Measurements from ENCODE around the gene RGS7.

RGS7 gene

GRCh38 chr1:241357366-241358340 is 648 bp upstream of the RGS7 start:
- H3K4me3 ChIP-seq (ENCODE audit: control insufficient read depth, low read depth, low read length), result peak overlapping the region; percentile 64
- TF ChIP-seq CTCF (IDR thresholded peaks at IDR 0.05; ENCODE audit: control insufficient read depth, insufficient read depth, low read depth, low read length, missing control alignments), result no peak
- DNase-seq (ENCODE audit: low read depth), result no peak

GRCh38 chr1:241356187-241356518 is 852 bp downstream of the RGS7 start:
- H3K4me3 ChIP-seq (ENCODE audit: control insufficient read depth, low read depth, low read length), result peak overlapping the region; percentile 64
- no peak for TF ChIP-seq CTCF (IDR thresholded peaks at IDR 0.05; ENCODE audit: control insufficient read depth, insufficient read depth, low read depth, low read length, missing control alignments)
- DNase-seq (ENCODE audit: low read depth), result no peak

- H3K4me3 ChIP-seq (ENCODE audit: control insufficient read depth, low read depth, low read length), result no peak overlapping the region
- TF ChIP-seq CTCF (IDR thresholded peaks at IDR 0.05; ENCODE audit: control insufficient read depth, insufficient read depth, low read depth, low read length, missing control alignments), result no peak
- no peak for DNase-seq (ENCODE audit: low read depth)
These were observed 1.5 kb downstream of the RGS7 start for GRCh38 chr1:241355311-241356010.

- H3K4me3 ChIP-seq (ENCODE audit: control insufficient read depth, low read depth, low read length), result no peak overlapping the region
- DNase-seq (ENCODE audit: low read depth), result no peak
- no peak for TF ChIP-seq CTCF (IDR thresholded peaks at IDR 0.05; ENCODE audit: control insufficient read depth, insufficient read depth, low read depth, low read length, missing control alignments)
These were observed 4.6 kb downstream of the RGS7 start for GRCh38 chr1:241352401-241352800.

GRCh38 chr1:241351841-241352240 is 5.2 kb downstream of the RGS7 start:
- no peak for DNase-seq (ENCODE audit: low read depth)
- no peak for TF ChIP-seq CTCF (IDR thresholded peaks at IDR 0.05; ENCODE audit: control insufficient read depth, insufficient read depth, low read depth, low read length, missing control alignments)
- H3K4me3 ChIP-seq (ENCODE audit: control insufficient read depth, low read depth, low read length), result no peak overlapping the region

- TF ChIP-seq CTCF (IDR thresholded peaks at IDR 0.05; ENCODE audit: control insufficient read depth, insufficient read depth, low read depth, low read length, missing control alignments), result no peak
- DNase-seq (ENCODE audit: low read depth), result no peak
- no peak overlapping the region for H3K4me3 ChIP-seq (ENCODE audit: control insufficient read depth, low read depth, low read length)
These were observed 13.0 kb downstream of the RGS7 start for GRCh38 chr1:241343956-241344355.

All from AG09309 (cell line).